PC-3 (cell line): ENCODE results near the gene SHMT1. TPM values are rescaled to one million over a fixed set of nuclear protein-coding genes. Genes with fewer than 3 reads are reported as not detected.

Source experiments
- ATAC-seq: fragments of 200-7000 bp; cut with Tn5 transposase; 2 replicates; pipeline ENCODE4 v1.9.1; 2020; ENCODE audit warnings: mild to moderate bottlenecking, moderate library complexity
- BruUV-seq: library from RNA; stranded (reverse); fragments of 400-500 nt; replicated peaks from 2 replicates; lab custom pipeline; 2021; lab: Mats Ljungman, UMichigan
- CTCF ChIA-PET: fragments of 300-600 bp; sonication (Branson Sonifier 250); formaldehyde crosslinking; loops from one replicate; lab custom pipeline; 2022; ENCODE audit warnings: antibody characterized with exemption; lab: Charles Lee
- POLR2A ChIA-PET: fragments of 300-600 bp; sonication (Branson Sonifier 250); formaldehyde crosslinking; loops from one replicate; lab custom pipeline; 2022; ENCODE audit warnings: antibody characterized with exemption; ENCODE audit not compliant: unreplicated experiment; lab: Charles Lee
- DNase-seq: peaks from one replicate; pipeline ENCODE4 v3.0.0-alpha.2; 2015
- H2AFZ ChIP-seq: fragments of 300-600 bp; sonication (generic); 2 replicates; pipeline ENCODE4 v1.6.0; 2016; ENCODE audit warnings: antibody characterized with exemption, low read length
- H3F3A ChIP-seq: fragments of 300-600 bp; sonication (generic); one replicate; pipeline ENCODE4 v1.6.0; 2017; ENCODE audit warnings: antibody characterized with exemption, low read length, control low read depth, mild to moderate bottlenecking; ENCODE audit not compliant: unreplicated experiment
- H3K27ac ChIP-seq: fragments of 300-600 bp; sonication (generic); 2 replicates; pipeline ENCODE4 v1.5.1; 2016; ENCODE audit warnings: mild to moderate bottlenecking, low read length
- H3K27me3 ChIP-seq: fragments of 300-600 bp; sonication (generic); 2 replicates; pipeline ENCODE4 v1.6.1; 2016; ENCODE audit warnings: low read length, mixed read lengths
- H3K36me3 ChIP-seq: fragments of 300-600 bp; sonication (generic); 2 replicates; pipeline ENCODE4 v1.6.1; 2016; ENCODE audit warnings: low read depth, mixed run types, low read length, mixed read lengths
- H3K4me1 ChIP-seq: fragments of 300-600 bp; sonication (generic); 2 replicates; pipeline ENCODE4 v1.5.1; 2016; ENCODE audit warnings: low read length; ENCODE audit not compliant: insufficient read depth
- H3K4me2 ChIP-seq: fragments of 300-600 bp; sonication (generic); 2 replicates; pipeline ENCODE4 v1.6.0; 2016; ENCODE audit warnings: low read length
- H3K4me3 ChIP-seq: fragments of 300-600 bp; sonication (generic); 2 replicates; pipeline ENCODE4 v1.5.1; 2016; ENCODE audit warnings: mild to moderate bottlenecking, low read length, mixed read lengths
- H3K79me2 ChIP-seq: fragments of 300-600 bp; sonication (generic); 2 replicates; pipeline ENCODE4 v1.6.1; 2017; ENCODE audit warnings: low read length, mixed read lengths
- H3K9ac ChIP-seq: fragments of 300-600 bp; sonication (generic); 2 replicates; pipeline ENCODE4 v1.6.0; 2016; ENCODE audit warnings: mild to moderate bottlenecking, low read length
- H3K9me2 ChIP-seq: fragments of 300-600 bp; sonication (generic); replicated peaks from 2 replicates; pipeline ENCODE4 v1.6.1; 2016; ENCODE audit warnings: mixed run types, low read length, mixed read lengths
- H3K9me3 ChIP-seq: fragments of 300-600 bp; sonication (generic); 2 replicates; pipeline ENCODE4 v1.6.1; 2016; ENCODE audit warnings: low read length, mixed read lengths
- H4K20me1 ChIP-seq: fragments of 300-600 bp; sonication (generic); 2 replicates; pipeline ENCODE4 v1.6.1; 2016; ENCODE audit warnings: low read length, mixed read lengths
- EZH2 ChIP-seq: fragments of 300-600 bp; sonication (generic); IDR thresholded peaks from one replicate; pipeline ENCODE4 v1.6.1; 2017; ENCODE audit warnings: antibody characterized with exemption, mild to moderate bottlenecking, low read length; ENCODE audit not compliant: unreplicated experiment
- EZH2phosphoT487 ChIP-seq: fragments of 300-600 bp; sonication (generic); IDR thresholded peaks from 2 replicates; pipeline ENCODE4 v1.6.1; 2018; ENCODE audit warnings: mild to moderate bottlenecking, antibody characterized with exemption, low read length, borderline replicate concordance
- intact Hi-C: fragments of 100-400 bp; cut with micrococcal nuclease; formaldehyde crosslinking; loops from 2 replicates; pipeline ENCODE4 v1.9.0; 2023
- total RNA-seq: library from RNA; depleted of rRNA; stranded (reverse); fragments of >200 nt; gene quantifications from 2 replicates; pipeline ENCODE4 v1.2.3, GENCODE V29; 2014
- TF ChIP-seq, protein P1 (sequence below): fragments of 300-600 bp; sonication (generic); conservative IDR thresholded peaks from 2 replicates; pipeline ENCODE4 v1.5.1; 2017; ENCODE audit warnings: antibody characterized with exemption, low read depth, mild to moderate bottlenecking, low read length

Gene SHMT1
- total RNA-seq, 1 experiment from 2014 or later = 61.5 TPM

DNA sequence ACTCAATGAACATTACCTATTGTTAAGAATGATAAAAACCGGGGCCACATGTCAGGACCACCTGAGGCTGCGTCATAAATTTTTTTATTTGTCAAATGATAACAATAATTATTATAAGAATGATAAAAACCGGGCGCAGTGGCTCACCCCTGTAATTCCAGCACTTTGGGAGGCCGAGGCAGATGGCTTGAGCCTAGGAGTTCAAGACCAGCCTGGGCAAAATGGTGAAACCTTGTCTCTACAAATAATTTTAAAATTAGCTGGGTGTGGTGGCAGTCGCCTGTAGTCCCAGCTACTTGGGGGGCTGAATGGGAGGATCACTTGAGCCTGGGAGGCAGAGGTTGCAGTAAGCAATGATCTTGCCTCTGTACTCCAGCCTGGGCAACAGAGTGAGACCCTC is 816 bp upstream of the SHMT1 start:
- H4K20me1 ChIP-seq = no peaks in the 10 kb centered on the region; the same call in 1 of the 2 replicates
- ChIA-PET CTCF (no interaction called here), POLR2A (no interaction called here)
- no peaks in the 10 kb centered on the region for H3K27me3 ChIP-seq
- no peak overlapping the region for H3K4me3 ChIP-seq
- TF ChIP-seq EZH2 (no peak), EZH2phosphoT487 (no peak)
- TF ChIP-seq, protein P1, sequence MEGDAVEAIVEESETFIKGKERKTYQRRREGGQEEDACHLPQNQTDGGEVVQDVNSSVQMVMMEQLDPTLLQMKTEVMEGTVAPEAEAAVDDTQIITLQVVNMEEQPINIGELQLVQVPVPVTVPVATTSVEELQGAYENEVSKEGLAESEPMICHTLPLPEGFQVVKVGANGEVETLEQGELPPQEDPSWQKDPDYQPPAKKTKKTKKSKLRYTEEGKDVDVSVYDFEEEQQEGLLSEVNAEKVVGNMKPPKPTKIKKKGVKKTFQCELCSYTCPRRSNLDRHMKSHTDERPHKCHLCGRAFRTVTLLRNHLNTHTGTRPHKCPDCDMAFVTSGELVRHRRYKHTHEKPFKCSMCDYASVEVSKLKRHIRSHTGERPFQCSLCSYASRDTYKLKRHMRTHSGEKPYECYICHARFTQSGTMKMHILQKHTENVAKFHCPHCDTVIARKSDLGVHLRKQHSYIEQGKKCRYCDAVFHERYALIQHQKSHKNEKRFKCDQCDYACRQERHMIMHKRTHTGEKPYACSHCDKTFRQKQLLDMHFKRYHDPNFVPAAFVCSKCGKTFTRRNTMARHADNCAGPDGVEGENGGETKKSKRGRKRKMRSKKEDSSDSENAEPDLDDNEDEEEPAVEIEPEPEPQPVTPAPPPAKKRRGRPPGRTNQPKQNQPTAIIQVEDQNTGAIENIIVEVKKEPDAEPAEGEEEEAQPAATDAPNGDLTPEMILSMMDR = no peak
- H3K36me3 ChIP-seq = no peaks in the 10 kb centered on the region
- no peaks in the 10 kb centered on the region for H3F3A ChIP-seq
- H3K4me2 ChIP-seq = peak overlapping the region; percentile 83; the same call in 1 of the 2 replicates
- H3K9me3 ChIP-seq = no peaks in the 10 kb centered on the region
- H3K4me1 ChIP-seq = peaks cover 7% of the 10 kb centered on the region
- intact Hi-C loops = no loop called here
- ATAC-seq = no peak
- no peak overlapping the region for H3K9ac ChIP-seq
- no peaks in the 10 kb centered on the region for H3K9me2 ChIP-seq
- no TSS peak for BruUV-seq
- H2AFZ ChIP-seq = no peak overlapping the region
- DNase-seq = no peak
- no peak overlapping the region for H3K27ac ChIP-seq
- peaks cover 33% of the 10 kb centered on the region for H3K79me2 ChIP-seq

DNA sequence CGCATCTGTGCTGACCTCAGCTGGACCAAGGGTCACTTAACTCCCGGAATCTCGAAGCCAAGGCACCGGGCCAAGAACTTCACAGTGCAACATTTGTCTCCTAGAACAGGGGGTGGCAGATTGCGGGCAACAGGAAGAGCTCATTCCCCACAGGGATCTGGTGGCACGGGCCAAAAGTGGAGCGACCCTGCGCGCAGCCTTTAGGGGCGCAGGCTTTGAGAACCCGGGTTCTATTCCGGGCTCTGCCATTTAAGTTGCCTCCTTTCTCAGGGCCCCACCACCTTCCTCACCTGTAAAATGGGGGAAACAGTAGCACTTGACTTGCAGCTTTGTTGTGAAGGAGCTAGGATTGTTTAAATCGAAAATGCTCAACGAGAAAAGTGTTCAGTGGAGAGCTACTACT is 651 bp downstream of the SHMT1 start:
- DNase-seq (peak; percentile 80), ATAC-seq (peak; percentile 30)
- CTCF ChIA-PET = no interaction called here
- H3K79me2 ChIP-seq = peaks cover 38% of the 10 kb centered on the region
- TSS peak; percentile 75 for BruUV-seq
- H3F3A ChIP-seq = no peaks in the 10 kb centered on the region
- H3K27me3 ChIP-seq = no peaks in the 10 kb centered on the region
- intact Hi-C loops = no loop called here
- no peak overlapping the region for H3K27ac ChIP-seq
- H3K4me3 ChIP-seq = peak overlapping the region; percentile 84
- H3K9me2 ChIP-seq = no peaks in the 10 kb centered on the region
- H3K36me3 ChIP-seq = no peaks in the 10 kb centered on the region
- H3K9ac ChIP-seq = peak overlapping the region; percentile 69
- H3K9me3 ChIP-seq = no peaks in the 10 kb centered on the region
- no peak for TF ChIP-seq EZH2phosphoT487
- TF ChIP-seq EZH2 = no peak
- peaks cover 7% of the 10 kb centered on the region for H3K4me1 ChIP-seq
- peak overlapping the region; percentile 80 for H2AFZ ChIP-seq
- peak overlapping the region; percentile 83 for H3K4me2 ChIP-seq
- H4K20me1 ChIP-seq = no peaks in the 10 kb centered on the region; the same call in 1 of the 2 replicates
- POLR2A ChIA-PET = no interaction called here

DNA sequence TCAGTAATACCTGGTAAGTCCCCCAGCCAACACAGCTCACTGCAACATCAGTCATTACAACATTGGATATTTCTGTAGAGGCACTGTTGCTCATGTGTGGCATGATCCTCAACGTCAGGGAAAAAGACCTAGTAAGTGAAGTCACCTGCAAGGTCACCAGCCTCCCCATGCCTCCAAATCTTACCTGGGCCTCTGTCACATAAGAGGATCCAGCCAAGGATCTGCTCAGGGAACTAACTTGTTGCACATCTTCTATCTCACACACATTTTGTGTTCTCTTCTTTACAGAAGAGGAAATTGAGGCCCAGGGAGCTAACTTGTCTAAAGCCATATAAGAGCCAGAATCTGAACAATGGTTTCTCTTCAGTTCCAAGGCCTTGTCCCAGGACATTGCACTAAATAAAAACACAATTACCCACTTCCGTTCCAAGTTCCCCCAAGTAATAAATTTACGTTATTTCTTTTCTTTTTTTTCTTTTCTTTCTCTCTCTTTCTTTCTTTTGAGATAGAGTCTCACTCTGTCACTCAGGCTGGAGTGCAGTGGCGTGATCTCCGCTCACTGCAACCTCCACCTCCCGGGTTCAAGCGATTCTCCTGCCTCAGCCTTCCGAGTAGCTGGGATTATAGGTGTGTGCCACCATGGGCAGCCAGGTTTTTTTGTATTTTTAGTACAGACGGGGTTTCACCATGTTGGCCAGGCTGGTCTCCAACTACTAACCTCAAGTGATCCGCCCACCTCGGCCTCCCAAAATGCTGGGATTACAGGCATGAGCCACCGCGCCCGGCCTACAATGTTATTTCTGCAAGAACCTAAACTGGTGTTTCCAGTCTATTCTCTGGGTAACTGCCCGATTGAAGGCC is 1.3 kb downstream of the SHMT1 start:
- no peak for ATAC-seq
- intact Hi-C loops = no loop called here
- peaks cover 38% of the 10 kb centered on the region for H3K79me2 ChIP-seq
- no peaks in the 10 kb centered on the region for H3K36me3 ChIP-seq
- no peaks in the 10 kb centered on the region for H3K9me3 ChIP-seq
- CTCF ChIA-PET = no interaction called here
- H3K27ac ChIP-seq = no peak overlapping the region
- no peak for DNase-seq
- H3K4me1 ChIP-seq = peaks cover 12% of the 10 kb centered on the region
- H3F3A ChIP-seq = no peaks in the 10 kb centered on the region
- H3K4me2 ChIP-seq = peak overlapping the region; percentile 83
- peak overlapping the region; percentile 80 for H2AFZ ChIP-seq
- POLR2A ChIA-PET = no interaction called here
- TF ChIP-seq, protein P1 = no peak
- TF ChIP-seq EZH2 (no peak), EZH2phosphoT487 (no peak)
- H4K20me1 ChIP-seq = no peaks in the 10 kb centered on the region; the same call in 1 of the 2 replicates
- no peaks in the 10 kb centered on the region for H3K9me2 ChIP-seq
- H3K9ac ChIP-seq = peak overlapping the region; percentile 69
- H3K27me3 ChIP-seq = no peaks in the 10 kb centered on the region
- H3K4me3 ChIP-seq = peak overlapping the region; percentile 84
- BruUV-seq = no TSS peak
